Astrocyte (in vitro differentiated cells and primary cell): ENCODE results near the gene FABP2.
"Not testable (repeated sequence)": the region's sequence is repeated elsewhere in the genome, so short reads cannot be mapped to it uniquely, and the experiment has no call there.

Experiments
- CTCF ChIP-seq: IDR thresholded peaks from 2 replicates; pipeline ENCODE4 v1.5.1; 2011; ENCODE audit warnings: low read depth, mild to moderate bottlenecking, inconsistent platforms, low read length, moderate library complexity; ENCODE audit not compliant: insufficient read depth
- EZH2 ChIP-seq: IDR thresholded peaks from 2 replicates; pipeline ENCODE4 v1.6.1; 2012; ENCODE audit warnings: mild to moderate bottlenecking, low read length, inconsistent platforms; ENCODE audit not compliant: insufficient read depth

- TF ChIP-seq CTCF, EZH2: not testable (repeated sequence)
Measured at GRCh38 chr4:119356796-119357195, 34.9 kb upstream of the FABP2 start.
